A549 treated with CpdA at 1 μM for 4 hours (cell line): ENCODE measurements around the gene TMEM144. TPM values are rescaled to one million over a fixed set of nuclear protein-coding genes. Genes with fewer than 3 reads are reported as not detected.

Experiments
- total RNA-seq: library from RNA; stranded (reverse); fragments of 200-300 nt; extraction: Qiagen RNA extraction; gene quantifications from 5 replicates; pipeline ENCODE4 v1.2.3, GENCODE V29; 2022; ENCODE audit warnings: low read depth

Gene TMEM144
- 3.1 to 4.3 TPM (median 3.6 TPM) in 5 replicates for total RNA-seq

GRCh38 chr4:158209825-158210807, at the start of gene TMEM144:
Gene TMEM144, plus strand, starts transcription at chr4:158210486. Its CDS starts 2,182 bp downstream, at chr4:158212668.

GRCh38 chr4:158172261-158173258, 37.7 kb upstream of the TMEM144 start, which contains the start of gene GASK1B:
Gene GASK1B, minus strand, starts transcription at chr4:158173025. Its CDS starts 1,650 bp downstream, at chr4:158171375.

Other genes starting within 250 kb of the TMEM144 start
- gene GASK1B, start 37.5 kb upstream of the TMEM144 start, total RNA-seq = 0.27 to 0.52 TPM (median 0.44 TPM) in 5 replicates